Right forelimb (tissue), 1 donor: ENCODE data around the gene PCDHA7.
"Not testable (repeated sequence)": the region's sequence is repeated elsewhere in the genome, so short reads cannot be mapped to it uniquely, and the experiment has no call there.

Experiments used
- DNase-seq: peaks from one replicate; pipeline ENCODE4 v3.0.0-alpha.2; 2018

Gene PCDHA7

GRCh38 chr5:140833993-140834392 is at the start of gene PCDHA7:
PCDHA7 (plus strand) TSS chr5:140834269; CDS start chr5:140834384, 115 bp downstream.
- no peak for DNase-seq

DNA sequence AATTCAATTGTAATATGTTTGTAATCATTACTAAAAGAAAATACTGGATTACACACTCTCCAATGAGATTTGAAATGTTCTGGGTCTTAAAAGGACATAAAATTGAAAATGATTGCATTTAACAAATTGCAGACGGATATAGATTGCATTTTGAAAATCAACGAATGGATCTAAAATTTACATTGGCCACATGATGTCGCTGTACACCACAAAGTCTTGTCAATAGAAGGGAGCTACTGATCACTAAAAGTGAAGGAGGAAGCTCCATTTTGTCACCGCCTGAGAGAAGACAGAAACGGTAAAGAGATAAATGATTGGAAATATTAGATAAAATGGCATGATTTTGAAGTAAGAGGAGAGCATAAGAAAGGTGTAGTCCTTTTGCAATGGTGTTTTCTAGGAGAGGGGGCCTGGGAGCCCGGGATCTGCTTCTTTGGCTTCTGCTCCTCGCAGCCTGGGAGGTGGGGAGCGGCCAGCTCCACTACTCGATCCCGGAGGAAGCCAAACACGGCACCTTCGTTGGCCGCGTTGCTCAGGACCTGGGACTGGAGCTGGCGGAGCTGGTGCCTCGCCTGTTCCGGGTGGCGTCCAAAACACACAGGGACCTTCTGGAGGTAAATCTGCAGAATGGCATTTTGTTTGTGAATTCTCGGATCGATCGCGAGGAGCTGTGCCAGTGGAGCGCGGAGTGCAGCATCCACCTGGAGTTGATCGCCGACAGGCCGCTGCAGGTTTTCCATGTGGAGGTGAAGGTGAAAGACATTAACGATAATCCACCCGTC is 48.0 kb upstream of the PCDHA7 start, which contains the start of gene PCDHA1:
TSS of gene PCDHA1 (plus strand) at position 236 of the 782 bp plus-strand sequence.
- DNase-seq: no peak

GRCh38 chr5:140787422-140787821 is 46.6 kb upstream of the PCDHA7 start:
- not testable (repeated sequence) for DNase-seq

DNA sequence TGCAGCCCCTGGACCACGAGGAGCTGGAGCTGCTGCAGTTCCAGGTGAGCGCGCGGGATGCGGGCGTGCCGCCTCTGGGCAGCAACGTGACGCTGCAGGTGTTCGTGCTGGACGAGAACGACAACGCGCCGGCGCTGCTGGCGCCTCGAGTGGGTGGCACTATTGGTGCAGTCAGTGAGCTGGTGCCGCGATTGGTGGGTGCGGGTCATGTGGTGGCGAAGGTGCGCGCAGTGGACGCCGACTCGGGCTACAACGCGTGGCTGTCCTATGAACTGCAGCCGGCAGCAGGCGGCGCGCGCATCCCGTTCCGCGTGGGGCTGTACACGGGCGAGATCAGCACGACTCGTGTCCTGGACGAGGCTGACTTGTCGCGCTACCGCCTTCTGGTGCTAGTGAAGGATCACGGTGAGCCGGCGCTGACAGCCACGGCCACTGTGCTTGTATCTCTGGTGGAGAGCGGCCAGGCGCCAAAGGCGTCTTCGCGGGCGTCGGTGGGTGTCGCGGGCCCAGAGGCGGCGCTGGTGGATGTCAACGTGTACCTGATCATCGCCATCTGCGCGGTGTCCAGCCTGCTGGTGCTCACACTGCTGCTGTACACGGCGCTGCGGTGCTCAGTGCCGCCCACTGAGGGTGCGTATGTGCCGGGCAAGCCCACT is 46.1 kb upstream of the PCDHA7 start:
- DNase-seq: not testable (repeated sequence)

DNA sequence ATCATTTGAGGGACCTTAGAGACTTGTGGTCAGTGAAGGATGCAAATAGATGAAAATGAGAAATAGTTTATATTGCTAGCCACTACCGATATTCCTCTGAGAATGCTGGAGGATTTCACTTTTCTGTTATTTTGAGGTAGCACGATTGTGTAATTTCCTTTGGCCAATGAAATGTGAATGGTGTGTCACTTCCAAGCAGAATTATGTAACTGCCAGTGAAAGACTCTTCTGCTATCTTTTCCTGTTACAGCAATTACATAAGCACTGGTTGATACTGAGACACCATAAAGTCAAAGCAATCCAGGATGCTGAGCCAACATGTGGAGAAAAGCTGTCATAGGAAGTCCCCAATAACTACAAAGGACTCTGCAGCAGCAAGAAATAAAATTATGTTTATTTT is 43.0 kb upstream of the PCDHA7 start:
- DNase-seq: no peak

- DNase-seq: no peak
These were observed 39.3 kb upstream of the PCDHA7 start, which contains the start of gene PCDHA2 for GRCh38 chr5:140794595-140795258. PCDHA2 (plus strand) TSS chr5:140794852.

GRCh38 chr5:140795259-140795641 is 38.8 kb upstream of the PCDHA7 start:
- no peak for DNase-seq

- not testable (repeated sequence) for DNase-seq
These were observed 37.9 kb upstream of the PCDHA7 start for GRCh38 chr5:140796072-140796717.

DNA sequence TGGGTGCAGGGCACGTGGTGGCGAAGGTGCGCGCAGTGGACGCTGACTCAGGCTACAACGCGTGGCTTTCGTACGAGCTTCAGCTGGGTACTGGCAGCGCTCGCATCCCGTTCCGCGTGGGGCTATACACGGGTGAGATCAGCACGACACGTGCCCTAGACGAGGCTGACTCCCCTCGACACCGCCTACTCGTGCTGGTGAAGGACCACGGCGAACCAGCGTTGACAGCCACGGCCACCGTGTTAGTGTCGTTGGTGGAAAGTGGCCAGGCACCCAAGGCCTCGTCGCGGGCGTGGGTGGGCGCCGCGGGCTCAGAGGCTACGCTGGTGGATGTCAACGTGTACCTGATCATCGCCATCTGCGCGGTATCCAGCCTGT is 37.4 kb upstream of the PCDHA7 start:
- DNase-seq: no peak

DNA sequence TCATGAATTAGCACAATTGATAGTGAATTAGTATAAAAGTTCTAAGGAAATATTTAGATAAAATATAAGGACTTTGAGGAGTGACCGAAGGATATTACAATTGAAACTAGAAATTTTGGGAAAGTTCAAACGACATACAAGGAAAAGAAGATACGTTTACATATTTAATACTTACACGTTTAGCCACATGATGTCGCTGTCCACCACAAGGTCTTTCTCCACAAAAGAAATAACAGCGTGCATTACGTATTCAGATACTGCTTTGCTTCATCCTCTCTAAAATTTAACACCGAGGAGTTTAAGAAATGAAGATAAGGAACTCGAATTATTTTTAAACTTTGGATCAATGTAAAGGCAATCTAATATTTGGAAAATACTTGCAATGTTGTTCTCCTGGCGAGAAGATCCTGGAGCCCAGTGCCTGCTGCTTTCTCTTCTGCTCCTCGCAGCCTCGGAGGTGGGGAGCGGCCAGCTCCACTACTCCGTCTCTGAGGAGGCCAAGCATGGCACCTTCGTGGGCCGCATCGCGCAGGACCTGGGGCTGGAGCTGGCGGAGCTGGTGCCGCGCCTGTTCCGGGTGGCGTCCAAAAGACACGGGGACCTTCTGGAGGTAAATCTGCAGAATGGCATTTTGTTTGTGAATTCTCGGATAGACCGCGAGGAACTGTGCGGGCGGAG is 33.1 kb upstream of the PCDHA7 start, which contains the start of gene PCDHA3:
TSS of gene PCDHA3 (plus strand) at position 242 of the 678 bp plus-strand sequence.
- DNase-seq: no peak

DNA sequence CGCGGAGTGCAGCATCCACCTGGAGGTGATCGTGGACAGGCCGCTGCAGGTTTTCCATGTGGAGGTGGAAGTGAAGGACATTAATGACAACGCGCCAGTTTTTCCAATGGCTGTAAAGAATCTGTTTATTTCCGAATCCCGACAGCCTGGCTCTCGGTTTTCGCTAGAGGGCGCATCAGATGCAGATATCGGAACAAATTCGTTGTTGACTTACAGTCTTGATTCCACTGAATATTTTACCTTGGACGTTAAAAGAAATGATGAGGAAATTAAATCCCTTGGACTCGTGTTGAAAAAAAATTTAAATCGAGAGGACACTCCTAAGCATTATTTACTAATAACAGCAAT is 32.6 kb upstream of the PCDHA7 start:
- no peak for DNase-seq

GRCh38 chr5:140802381-140802780 is 31.7 kb upstream of the PCDHA7 start:
- DNase-seq: not testable (repeated sequence)

GRCh38 chr5:140802781-140803271 is 31.2 kb upstream of the PCDHA7 start:
- DNase-seq: no peak

- DNase-seq: no peak
These were observed 27.0 kb upstream of the PCDHA7 start, which contains the start of gene PCDHA4 for GRCh38 chr5:140806834-140807775. PCDHA4 (plus strand) TSS chr5:140807068.

- DNase-seq: not testable (repeated sequence)
These were observed 25.7 kb upstream of the PCDHA7 start for GRCh38 chr5:140808241-140808888.

DNA sequence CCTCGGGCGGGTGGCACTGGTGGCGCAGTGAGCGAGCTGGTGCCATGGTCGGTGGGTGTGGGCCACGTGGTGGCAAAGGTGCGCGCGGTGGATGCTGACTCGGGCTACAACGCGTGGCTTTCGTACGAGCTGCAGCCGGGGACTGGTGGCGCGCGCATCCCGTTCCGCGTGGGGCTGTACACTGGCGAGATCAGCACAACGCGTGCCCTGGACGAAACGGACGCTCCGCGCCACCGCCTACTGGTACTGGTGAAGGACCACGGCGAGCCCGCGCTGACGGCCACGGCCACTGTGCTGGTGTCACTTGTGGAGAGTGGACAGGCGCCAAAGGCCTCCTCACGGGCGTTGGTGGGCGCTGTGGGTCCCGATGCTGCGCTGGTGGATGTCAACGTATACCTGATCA is 25.2 kb upstream of the PCDHA7 start:
- no peak for DNase-seq

GRCh38 chr5:140821375-140822280 is 12.4 kb upstream of the PCDHA7 start, which contains the start of gene PCDHA5:
PCDHA5 (plus strand) TSS chr5:140821613.
- no peak for DNase-seq

GRCh38 chr5:140822281-140822629 is 11.8 kb upstream of the PCDHA7 start:
- DNase-seq: no peak

DNA sequence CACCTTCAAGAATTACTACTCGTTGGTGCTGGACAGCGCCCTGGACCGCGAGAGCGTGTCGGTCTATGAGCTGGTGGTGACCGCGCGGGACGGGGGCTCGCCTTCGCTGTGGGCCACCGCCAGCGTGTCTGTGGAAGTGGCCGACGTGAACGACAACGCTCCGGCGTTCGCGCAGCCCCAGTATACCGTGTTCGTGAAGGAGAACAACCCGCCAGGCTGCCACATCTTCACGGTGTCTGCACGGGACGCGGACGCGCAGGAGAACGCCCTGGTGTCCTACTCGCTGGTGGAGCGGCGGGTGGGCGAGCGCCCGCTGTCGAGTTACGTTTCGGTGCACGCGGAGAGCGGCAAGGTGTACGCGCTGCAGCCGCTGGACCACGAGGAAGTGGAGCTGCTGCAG is 11.1 kb upstream of the PCDHA7 start:
- DNase-seq: not testable (repeated sequence)
